C4-2B (cell line): ENCODE measurements around the gene TEX35.

Experiments
- H3K27ac ChIP-seq: fragments of 450-650 bp; 2 replicates; pipeline ENCODE4 v1.5.1; 2017
- ZFX ChIP-seq: fragments of 450-650 bp; IDR thresholded peaks from 2 replicates; pipeline ENCODE4 v1.6.1; 2017
- TF ChIP-seq, protein P1 (sequence below): fragments of 450-650 bp; conservative IDR thresholded peaks from 2 replicates; pipeline ENCODE4 v1.5.1; 2017; ENCODE audit warnings: mild to moderate bottlenecking

Gene TEX35

GRCh38 chr1:178477373-178477772 lies 35.5 kb upstream of the TEX35 start:
- TF ChIP-seq, protein P1, sequence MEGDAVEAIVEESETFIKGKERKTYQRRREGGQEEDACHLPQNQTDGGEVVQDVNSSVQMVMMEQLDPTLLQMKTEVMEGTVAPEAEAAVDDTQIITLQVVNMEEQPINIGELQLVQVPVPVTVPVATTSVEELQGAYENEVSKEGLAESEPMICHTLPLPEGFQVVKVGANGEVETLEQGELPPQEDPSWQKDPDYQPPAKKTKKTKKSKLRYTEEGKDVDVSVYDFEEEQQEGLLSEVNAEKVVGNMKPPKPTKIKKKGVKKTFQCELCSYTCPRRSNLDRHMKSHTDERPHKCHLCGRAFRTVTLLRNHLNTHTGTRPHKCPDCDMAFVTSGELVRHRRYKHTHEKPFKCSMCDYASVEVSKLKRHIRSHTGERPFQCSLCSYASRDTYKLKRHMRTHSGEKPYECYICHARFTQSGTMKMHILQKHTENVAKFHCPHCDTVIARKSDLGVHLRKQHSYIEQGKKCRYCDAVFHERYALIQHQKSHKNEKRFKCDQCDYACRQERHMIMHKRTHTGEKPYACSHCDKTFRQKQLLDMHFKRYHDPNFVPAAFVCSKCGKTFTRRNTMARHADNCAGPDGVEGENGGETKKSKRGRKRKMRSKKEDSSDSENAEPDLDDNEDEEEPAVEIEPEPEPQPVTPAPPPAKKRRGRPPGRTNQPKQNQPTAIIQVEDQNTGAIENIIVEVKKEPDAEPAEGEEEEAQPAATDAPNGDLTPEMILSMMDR, result no peak
- no peak for TF ChIP-seq ZFX
- H3K27ac ChIP-seq, result no peak overlapping the region

GRCh38 chr1:178477841-178478240 lies 35.1 kb upstream of the TEX35 start:
- TF ChIP-seq, protein P1, result no peak
- TF ChIP-seq ZFX, result no peak
- H3K27ac ChIP-seq, result no peak overlapping the region

GRCh38 chr1:178483251-178483957 lies 29.5 kb upstream of the TEX35 start:
- TF ChIP-seq ZFX, result no peak
- TF ChIP-seq, protein P1, result no peak

DNA sequence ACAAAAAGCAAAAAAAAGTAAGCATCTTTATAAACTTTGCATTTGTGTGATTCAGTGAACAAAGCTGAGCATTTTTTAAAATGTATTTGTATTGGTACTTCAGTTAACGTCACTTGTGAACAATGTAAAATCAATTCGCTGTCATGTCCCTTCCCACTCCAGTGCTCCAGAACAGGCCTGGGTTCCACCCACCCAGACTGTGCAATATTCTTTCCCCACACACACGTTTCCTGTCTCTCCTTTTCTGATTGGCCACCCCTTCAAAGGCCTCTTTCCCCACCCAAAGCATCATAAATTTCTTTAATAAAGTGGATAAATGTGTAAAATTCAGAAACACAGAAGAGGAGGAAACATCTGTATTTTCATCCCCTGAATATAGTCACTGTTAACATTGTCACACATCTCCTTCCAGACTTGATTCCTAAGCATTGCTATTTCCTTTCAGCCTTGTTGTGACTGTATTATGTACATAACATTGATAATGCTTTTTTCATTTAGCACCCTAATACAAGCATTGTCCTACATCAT lies 28.1 kb upstream of the TEX35 start:
- TF ChIP-seq, protein P1, result no peak
- no peak for TF ChIP-seq ZFX
- H3K27ac ChIP-seq, result no peak overlapping the region

More at GRCh38 chr1:178483251-178483957, 29.5 kb upstream of the TEX35 start:
- H3K27ac ChIP-seq, result no peak overlapping the region

DNA sequence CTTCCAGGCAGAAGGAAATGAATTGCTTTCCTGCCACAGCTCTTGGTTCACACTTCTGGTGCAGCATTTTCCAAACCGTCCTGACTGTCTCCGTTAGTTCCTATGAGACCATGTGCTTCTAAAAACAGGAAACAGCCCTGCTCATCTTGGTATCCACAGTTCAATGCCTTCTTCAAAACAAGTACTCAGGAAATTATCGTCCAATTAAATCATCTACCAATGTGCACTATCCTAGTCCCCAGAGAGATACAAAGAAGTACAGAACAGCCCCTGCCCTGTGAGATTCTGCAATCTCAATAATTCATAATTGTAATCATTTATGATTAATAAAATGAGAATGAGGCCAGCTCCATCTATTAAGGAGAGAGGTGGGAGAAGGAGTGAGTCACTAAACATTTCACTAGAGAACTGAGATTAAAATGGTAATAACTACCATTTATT lies 27.3 kb upstream of the TEX35 start:
- TF ChIP-seq, protein P1, result no peak
- no peak for TF ChIP-seq ZFX
- no peak overlapping the region for H3K27ac ChIP-seq

- TF ChIP-seq ZFX, result no peak
- TF ChIP-seq, protein P1, result no peak
- no peak overlapping the region for H3K27ac ChIP-seq
These were observed 26.5 kb upstream of the TEX35 start for GRCh38 chr1:178486100-178487069.
